ENCODE results near the gene DLG5.

DNA sequence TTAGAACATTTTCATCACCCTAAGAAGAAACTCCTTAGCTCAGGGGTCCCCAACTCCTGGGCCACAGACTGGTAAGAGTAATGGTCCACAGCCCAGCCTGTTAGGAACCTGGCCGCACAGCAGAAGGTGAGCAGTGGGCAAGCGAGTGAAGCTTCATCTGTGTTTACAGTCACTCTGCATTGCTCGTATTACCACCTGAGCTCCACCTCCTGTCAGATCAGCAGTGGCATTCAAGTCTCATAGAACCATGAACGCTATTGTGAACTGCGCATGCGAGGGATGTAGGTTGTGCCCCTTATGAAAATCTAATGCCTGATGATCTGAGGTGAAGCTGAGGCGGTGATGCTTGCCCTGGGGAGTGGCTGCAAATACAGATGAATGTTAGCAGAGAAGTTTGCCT is 37.3 kb upstream of the DLG5 start:
- TF ChIP-seq SUZ12 (IDR thresholded peaks at IDR 0.05; ENCODE audit: extremely low read depth, insufficient read depth, insufficient read length) (no peak), ZNF274 (IDR thresholded peaks at IDR 0.05; ENCODE audit: low read depth, low read length) (no peak), YY1 (IDR thresholded peaks at IDR 0.05; ENCODE audit: insufficient read depth, insufficient read length) (no peak)
